Bone marrow (tissue), 2 donors: ENCODE data around the gene ITGA8.
"Not testable (repeated sequence)": the region's sequence is repeated elsewhere in the genome, so short reads cannot be mapped to it uniquely, and the experiment has no call there.

Experiments
- DNase-seq, 2 donors: peaks; one replicate each; lab custom pipeline; 2025; lab: John Stamatoyannopoulos, UW

The ITGA8 gene

DNA sequence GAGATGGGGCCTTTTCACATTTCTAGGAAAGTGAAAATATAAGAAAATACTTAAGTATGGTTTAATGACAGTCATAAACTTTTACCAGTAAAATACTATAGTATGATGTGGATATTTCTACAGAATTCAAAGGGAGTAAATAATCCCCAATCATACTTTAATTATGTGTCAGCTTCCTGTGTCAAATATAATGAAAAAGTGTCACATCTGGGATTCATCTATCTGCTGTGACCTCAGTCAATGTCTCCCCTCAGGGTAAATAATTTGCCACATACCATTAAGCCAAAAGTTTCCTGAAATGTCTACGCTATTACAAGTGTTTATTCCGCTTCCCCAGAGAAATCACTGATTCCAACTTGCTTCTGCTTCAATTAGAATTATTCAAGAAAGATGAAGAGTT is 110.5 kb downstream of the ITGA8 start:
- no peak for DNase-seq

- no peak for DNase-seq
Measured at GRCh38 chr10:15606377-15606776, 113.3 kb downstream of the ITGA8 start.

DNA sequence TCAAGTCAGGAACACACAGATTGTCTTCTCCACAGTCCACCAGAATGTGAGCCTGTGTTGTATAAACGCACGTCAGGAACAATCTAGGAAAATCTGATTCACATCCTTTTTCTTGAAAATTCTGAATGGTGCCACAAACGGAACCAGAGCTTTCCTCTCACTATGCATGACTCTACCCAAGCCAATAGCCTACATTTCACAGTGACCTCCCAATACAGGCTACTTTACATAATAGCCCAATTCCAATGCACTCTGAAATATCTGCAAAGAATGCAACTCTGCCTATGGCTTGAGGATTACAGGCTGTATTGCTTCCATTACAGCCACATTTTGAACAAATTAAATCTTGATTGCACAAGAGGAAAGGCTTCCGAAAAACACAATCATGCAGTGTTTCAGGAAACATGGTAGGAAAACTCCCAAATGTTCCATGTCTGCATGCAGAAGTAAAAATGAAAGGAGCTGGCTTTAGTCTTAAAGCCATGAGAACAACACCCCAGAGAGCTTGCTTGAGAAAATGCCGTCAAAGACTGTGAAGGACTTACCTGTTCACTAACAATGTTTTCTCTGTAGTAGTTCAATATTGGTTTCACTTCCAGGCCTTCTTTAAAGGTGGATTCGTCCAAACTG is 113.9 kb downstream of the ITGA8 start:
- no peak for DNase-seq

GRCh38 chr10:15603446-15604011 is 116.2 kb downstream of the ITGA8 start:
- no peak for DNase-seq

DNA sequence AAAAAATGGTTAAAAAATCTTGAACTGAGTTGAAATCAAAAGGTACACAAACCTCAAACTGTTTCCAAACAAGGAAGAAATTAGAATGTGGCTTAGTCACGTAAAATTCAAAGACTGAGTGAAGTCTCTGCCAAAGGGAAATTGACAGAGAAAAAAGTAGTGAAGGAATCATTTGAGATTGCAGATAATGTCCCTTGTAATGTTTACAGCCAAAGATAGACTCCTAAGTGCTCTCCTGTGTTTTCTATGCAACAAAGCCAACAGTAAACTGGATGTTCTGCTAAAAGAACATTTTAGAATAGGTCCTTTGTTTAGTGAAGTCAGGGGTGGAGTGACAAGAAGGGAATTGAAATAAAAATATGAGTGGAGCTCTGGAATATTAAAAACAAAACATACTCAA is 117.9 kb downstream of the ITGA8 start:
- no peak for DNase-seq

DNA sequence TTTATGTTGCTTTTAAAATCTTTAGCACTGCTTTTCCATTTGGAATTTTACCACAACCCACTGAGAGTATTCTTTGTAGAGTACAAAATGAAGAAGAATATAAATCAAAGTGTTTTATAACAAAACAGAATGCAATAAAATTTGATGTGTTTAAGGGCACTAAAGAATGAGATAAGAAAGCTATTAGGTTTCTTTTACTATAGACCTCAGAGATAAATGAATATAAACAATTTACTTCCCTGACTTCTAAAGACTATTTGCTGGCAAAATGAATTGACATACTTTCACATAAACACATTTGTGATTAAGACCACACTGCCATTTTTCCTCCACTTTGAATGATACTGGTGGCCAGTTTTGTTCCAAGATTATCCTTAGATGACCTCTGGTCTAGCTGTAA is 124.5 kb downstream of the ITGA8 start:
- DNase-seq = no peak

GRCh38 chr10:15591937-15592336 is 127.8 kb downstream of the ITGA8 start:
- DNase-seq = no peak

DNA sequence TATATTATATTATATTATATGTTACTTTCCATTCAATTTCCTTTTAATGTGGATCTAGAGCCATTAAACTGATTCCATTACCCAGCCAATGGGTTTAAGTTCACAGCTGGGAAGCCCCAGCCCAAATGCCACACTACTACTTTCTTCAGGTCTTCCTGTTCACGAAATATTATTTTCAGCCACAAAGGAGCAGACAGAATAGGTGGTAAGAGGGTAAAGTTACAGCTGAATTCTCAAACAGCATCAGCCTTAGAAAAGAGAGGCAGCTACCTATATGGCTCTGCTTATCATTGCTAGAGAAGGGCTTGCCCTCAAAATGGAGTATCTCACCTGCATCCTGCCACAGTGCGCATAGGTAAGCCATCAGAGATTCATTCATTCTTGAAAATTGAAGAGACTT is 128.3 kb downstream of the ITGA8 start:
- no peak for DNase-seq

- no peak for DNase-seq
Measured at GRCh38 chr10:15588635-15589508, 130.8 kb downstream of the ITGA8 start.

GRCh38 chr10:15588151-15588550 is 131.6 kb downstream of the ITGA8 start:
- no peak for DNase-seq

DNA sequence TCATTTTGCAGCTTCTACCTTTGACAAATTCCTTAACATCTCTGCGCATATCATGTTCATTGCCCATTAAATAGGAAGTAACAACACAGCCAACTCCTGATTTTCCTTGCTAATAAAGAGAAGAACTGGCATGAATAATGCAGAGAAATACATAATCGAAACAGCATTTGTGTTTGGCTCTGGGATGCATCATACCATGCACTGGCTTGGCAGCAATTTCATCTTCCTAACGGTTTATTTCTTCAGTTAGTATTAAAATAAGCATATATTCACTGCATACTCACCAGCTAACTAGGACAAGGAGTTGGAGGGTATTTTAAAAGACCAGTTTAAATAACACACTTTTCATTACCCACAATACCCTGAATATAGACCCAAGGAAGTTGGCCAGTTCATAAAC is 132.5 kb downstream of the ITGA8 start:
- DNase-seq = no peak

DNA sequence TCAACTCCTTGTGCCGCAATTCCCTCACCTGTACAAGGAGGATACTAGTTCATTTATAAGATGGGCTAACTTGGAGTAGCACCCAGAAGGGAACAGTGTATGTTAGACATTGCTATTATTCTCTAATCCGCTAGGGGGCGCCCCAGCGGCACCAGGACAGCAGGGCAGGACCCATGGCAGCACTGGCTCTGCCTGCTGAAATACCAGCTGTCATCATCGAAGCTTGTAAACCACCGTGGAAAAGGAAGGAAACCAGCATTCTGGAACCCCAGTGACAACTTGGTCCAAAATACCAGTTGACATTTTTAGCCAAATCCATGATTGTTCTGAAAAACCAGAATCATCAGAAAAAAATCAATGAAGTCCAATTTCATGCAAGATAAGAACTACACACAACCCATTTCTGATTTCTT is 134.4 kb downstream of the ITGA8 start:
- peak in 1 of 2 donors; percentile 2 for DNase-seq

GRCh38 chr10:15582972-15583371 is 136.8 kb downstream of the ITGA8 start:
- DNase-seq = not testable (repeated sequence)

DNA sequence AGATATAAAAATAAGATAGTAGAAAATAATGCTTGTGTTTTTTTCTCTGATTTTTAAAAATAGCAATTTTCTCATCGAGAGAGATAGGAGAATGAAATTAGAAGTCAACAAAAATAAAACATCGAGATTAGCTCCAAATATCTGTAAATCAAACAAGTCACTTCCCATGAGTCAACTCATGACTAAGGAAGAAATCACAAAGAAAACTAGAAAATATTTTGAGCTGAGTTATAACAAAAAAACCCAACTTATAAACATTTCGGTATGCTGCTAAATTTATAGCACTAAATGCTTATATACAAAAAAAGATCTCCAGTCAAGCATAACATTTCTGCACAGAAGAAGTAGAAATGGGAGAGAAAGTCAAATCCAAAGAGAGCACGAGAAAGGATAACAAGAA is 140.1 kb downstream of the ITGA8 start:
- DNase-seq = no peak

- no peak for DNase-seq
Measured at GRCh38 chr10:15572531-15573045, 147.1 kb downstream of the ITGA8 start.

DNA sequence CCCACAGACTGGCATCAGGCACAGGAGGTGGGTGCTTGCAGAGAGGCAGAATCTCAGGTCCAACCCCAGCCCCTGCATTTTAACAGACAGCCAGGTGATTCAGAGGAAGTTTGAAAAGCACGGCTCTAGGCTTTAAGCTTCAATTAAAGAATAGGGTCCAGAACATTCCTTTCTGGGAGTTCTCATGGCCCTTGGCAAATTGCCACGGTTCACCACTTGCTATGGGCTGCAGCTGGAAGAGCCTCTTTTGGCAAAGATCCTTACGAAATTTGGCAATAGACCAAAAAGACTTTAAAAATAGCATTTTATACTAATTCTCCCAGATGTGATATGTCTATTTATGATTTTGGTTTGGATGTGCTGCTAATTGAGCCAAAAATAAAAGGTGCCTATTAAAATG is 148.1 kb downstream of the ITGA8 start:
- no peak for DNase-seq

- DNase-seq = no peak
Measured at GRCh38 chr10:15570738-15571339, 148.9 kb downstream of the ITGA8 start.

GRCh38 chr10:15567952-15568351 is 151.8 kb downstream of the ITGA8 start:
- no peak for DNase-seq

DNA sequence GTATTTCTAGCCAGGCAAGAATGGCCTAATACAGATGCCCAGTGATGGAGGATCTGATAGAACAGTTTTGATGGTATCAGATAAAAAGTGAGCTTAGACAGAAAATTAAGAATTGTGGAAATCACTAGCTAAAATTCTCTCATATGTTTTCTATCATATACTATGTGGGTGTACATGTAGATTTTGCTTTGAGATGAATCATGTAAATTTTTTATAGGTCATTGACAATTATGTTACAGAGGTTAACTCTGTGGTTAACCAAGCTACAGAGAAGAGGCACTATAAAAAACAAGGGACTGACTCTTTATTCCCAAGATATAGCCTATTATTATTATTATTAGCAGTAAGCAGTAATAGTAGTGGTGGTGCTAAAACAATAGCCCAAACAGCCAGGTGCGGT is 156.5 kb downstream of the ITGA8 start:
- no peak for DNase-seq

GRCh38 chr10:15562578-15562977 is 157.1 kb downstream of the ITGA8 start:
- no peak for DNase-seq

- DNase-seq = no peak
Measured at GRCh38 chr10:15562116-15562515, 157.6 kb downstream of the ITGA8 start.

- DNase-seq = no peak
Measured at GRCh38 chr10:15558136-15558535, 161.6 kb downstream of the ITGA8 start.

GRCh38 chr10:15557168-15557567 is 162.6 kb downstream of the ITGA8 start:
- DNase-seq = not testable (repeated sequence)
